ENCODE measurements around the gene CAMSAP1. TPM values are rescaled to one million over a fixed set of nuclear protein-coding genes. Genes with fewer than 3 reads are reported as not detected.

CAMSAP1 gene
- total and polyA plus RNA-seq, 2 of the 4 experiments (the other 2 are of a cell fraction): 8.2 to 19.5 TPM

DNA sequence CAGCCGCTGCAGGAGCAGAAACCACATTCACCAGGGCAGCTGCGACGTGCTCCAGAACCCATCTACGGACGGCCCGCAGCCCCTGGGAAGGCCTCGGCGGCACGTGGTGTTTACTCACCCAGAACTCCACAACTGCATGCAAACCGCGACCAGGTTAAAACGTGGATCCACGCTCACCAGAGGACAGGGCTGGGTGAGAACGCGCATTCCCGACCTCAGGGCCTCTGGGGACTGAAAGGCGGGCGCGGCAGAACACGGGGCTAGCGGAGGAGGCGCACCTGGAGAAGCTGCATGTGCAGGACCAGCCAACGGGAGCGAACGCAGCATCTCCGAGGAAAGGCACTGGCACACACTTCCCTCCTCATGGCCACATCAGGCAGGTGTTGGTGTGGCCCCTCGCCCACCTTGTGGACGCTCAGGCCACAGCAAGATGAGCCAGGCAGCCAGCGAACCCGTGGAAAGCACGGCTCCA lies 24.0 kb upstream of the CAMSAP1 start:
- H3K79me1 ChIP-seq (ENCODE audit: low read depth in 1 of 2, low read length in 2 of 2): peaks cover 0 to 8% of the 10 kb centered on the region in 2 experiments; a peak in 1 of 4 replicates
- no peak overlapping the region for H2AK5ac ChIP-seq (ENCODE audit: low read depth, low read length)
- H3K9ac ChIP-seq (ENCODE audit: low read depth, low read length): no peak overlapping the region
- no peak overlapping the region for H3K18ac ChIP-seq (ENCODE audit: low read depth, low read length)
- H4K20me1 ChIP-seq (ENCODE audit: insufficient read depth, low read length): peaks cover 8% of the 10 kb centered on the region
- DNase-seq (no peak), ATAC-seq (ENCODE audit: low read depth) (no peak)
- in situ Hi-C loops (cut with MboI; ENCODE audit: low sequenced_read_pairs): loop anchor here (25.0 kb wide), 1 partner anchor 319 kb away; a partner anchor contains a TSS
- H2BK20ac ChIP-seq (ENCODE audit: low read depth, low read length): no peak overlapping the region
- no peaks in the 10 kb centered on the region for H3K27me3 ChIP-seq (ENCODE audit: control insufficient read depth, insufficient read depth, low read length)
- H4K91ac ChIP-seq (ENCODE audit: insufficient read depth, low read depth, low read length): no peak overlapping the region
- H3K56ac ChIP-seq (ENCODE audit: extremely low read depth, insufficient read depth, low read length): no peak overlapping the region
- H3K4me1 ChIP-seq (ENCODE audit: control insufficient read depth, insufficient read depth, low read length): no peaks in the 10 kb centered on the region
- H3K23ac ChIP-seq (ENCODE audit: low read depth, low read length): no peak overlapping the region
- H3K4ac ChIP-seq (ENCODE audit: low read depth, low read length): no peak overlapping the region
- H2BK5ac ChIP-seq (ENCODE audit: low read depth, low read length, poor library complexity, severe bottlenecking): no peak overlapping the region
- ChIA-PET POLR2A (ENCODE audit: unreplicated experiment) (no interaction called here), CTCF (no interaction called here)
- no peaks in the 10 kb centered on the region for H3K9me3 ChIP-seq (ENCODE audit: control insufficient read depth, insufficient read depth, low read length)
- no peak overlapping the region for H4K5ac ChIP-seq (ENCODE audit: low read depth, low read length)
- H3K36me3 ChIP-seq (ENCODE audit: control insufficient read depth, insufficient read depth, low read length): peaks cover 34% of the 10 kb centered on the region
- no peak overlapping the region for H2BK120ac ChIP-seq (ENCODE audit: low read depth, low read length)
- H2BK15ac ChIP-seq (ENCODE audit: low read depth, low read length): no peak overlapping the region
- peaks cover 5% of the 10 kb centered on the region; the same call in 1 of the 2 replicates for H3K9me1 ChIP-seq (ENCODE audit: insufficient read depth, low read length)
- H3K27ac ChIP-seq (ENCODE audit: insufficient read depth, low read length): no peak overlapping the region
- no peak overlapping the region for H3K4me3 ChIP-seq (ENCODE audit: insufficient read depth, low read depth, low read length)
- no TSS peak for BruUV-seq (replicated peaks)
- no peak overlapping the region for H2AK9ac ChIP-seq (replicated peaks; ENCODE audit: low read depth, low read length, poor library complexity)
- no peak overlapping the region for H4K8ac ChIP-seq (ENCODE audit: low read depth in 2 of 2, low read length in 2 of 2)
- intact Hi-C loops (cut with micrococcal nuclease): no loop called here
- no peak overlapping the region for H3K14ac ChIP-seq (replicated peaks; ENCODE audit: low read depth, low read length)
- dilution Hi-C loops (cut with HindIII; ENCODE audit: low sequenced_read_pairs, unreplicated experiment): no loop called here
- no peak overlapping the region for H2AFZ ChIP-seq (replicated peaks; ENCODE audit: low read length, poor library complexity)
- no peak overlapping the region for H3K4me2 ChIP-seq (ENCODE audit: low read depth, low read length)
- WGBS, 2 experiments (ENCODE audit: extremely low coverage in 2 of 2, insufficient read length in 1 of 2): 92% methylated on average over 13 of the region's 31 CpGs; no CpG with 5 or more reads in 1 of the 2 experiments
- TF ChIP-seq NFE2L2 (IDR thresholded peaks at IDR 0.05; ENCODE audit: low read depth, low read length) (no peak), MAFK (IDR thresholded peaks at IDR 0.05; ENCODE audit: low read depth, low read length) (no peak), MAZ (IDR thresholded peaks at IDR 0.05; ENCODE audit: borderline replicate concordance, low read depth, low read length) (no peak)
- TF ChIP-seq, protein P1, sequence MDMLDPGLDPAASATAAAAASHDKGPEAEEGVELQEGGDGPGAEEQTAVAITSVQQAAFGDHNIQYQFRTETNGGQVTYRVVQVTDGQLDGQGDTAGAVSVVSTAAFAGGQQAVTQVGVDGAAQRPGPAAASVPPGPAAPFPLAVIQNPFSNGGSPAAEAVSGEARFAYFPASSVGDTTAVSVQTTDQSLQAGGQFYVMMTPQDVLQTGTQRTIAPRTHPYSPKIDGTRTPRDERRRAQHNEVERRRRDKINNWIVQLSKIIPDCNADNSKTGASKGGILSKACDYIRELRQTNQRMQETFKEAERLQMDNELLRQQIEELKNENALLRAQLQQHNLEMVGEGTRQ (IDR thresholded peaks at IDR 0.05; ENCODE audit: low read depth, low read length): no peak

All from IMR-90 (cell line).